Neural cell (in vitro differentiated cells): ENCODE results near the gene EFTUD2. TPM values are rescaled to one million over a fixed set of nuclear protein-coding genes. Genes with fewer than 3 reads are reported as not detected.
"Not testable (repeated sequence)": the region's sequence is repeated elsewhere in the genome, so short reads cannot be mapped to it uniquely, and the experiment has no call there.

Experiments
- H2AFZ ChIP-seq: fragments of 200-600, 300-800 bp; sonication (generic), shearing (Covaris generic); 2 replicates; pipeline ENCODE4 v1.6.0; 2014; ENCODE audit warnings: low read depth, mild to moderate bottlenecking, antibody characterized with exemption, low read length, moderate library complexity
- H3F3A ChIP-seq: fragments of 200-600 bp; shearing (Covaris generic); 2 replicates; pipeline ENCODE4 v1.6.1; 2016; ENCODE audit warnings: mild to moderate bottlenecking, moderate library complexity, mixed read lengths, antibody characterized with exemption, low read length; ENCODE audit not compliant: insufficient read depth, poor library complexity, severe bottlenecking
- H3K27ac ChIP-seq: fragments of 200-600, 300-800 bp; sonication (generic), shearing (Covaris generic); 2 replicates; pipeline ENCODE4 v1.5.1; 2014; ENCODE audit warnings: mild to moderate bottlenecking, low read length, moderate library complexity
- H3K27me3 ChIP-seq: fragments of 300-800, 200-600 bp; sonication (generic), shearing (Covaris generic); 2 replicates; pipeline ENCODE4 v1.6.0; 2014; ENCODE audit warnings: mild to moderate bottlenecking, low read depth, low read length, moderate library complexity; ENCODE audit not compliant: insufficient read depth
- H3K36me3 ChIP-seq: fragments of 300-800, 200-600 bp; sonication (generic), shearing (Covaris generic); 2 replicates; pipeline ENCODE4 v1.5.1; 2014; ENCODE audit warnings: mild to moderate bottlenecking, antibody characterized with exemption, low read length, moderate library complexity; ENCODE audit not compliant: insufficient read depth
- H3K4me2 ChIP-seq: fragments of 300-800, 200-600 bp; sonication (generic), shearing (Covaris generic); 2 replicates; pipeline ENCODE4 v1.6.0; 2014; ENCODE audit warnings: mild to moderate bottlenecking, low read length
- H3K4me3 ChIP-seq: fragments of 300-800, 200-600 bp; sonication (generic), shearing (Covaris generic); 2 replicates; pipeline ENCODE4 v1.5.1; 2014; ENCODE audit warnings: mild to moderate bottlenecking, low read length, moderate library complexity
- H3K79me2 ChIP-seq: fragments of 200-600 bp; shearing (Covaris generic); replicated peaks from 2 replicates; pipeline ENCODE4 v1.6.0; 2014; ENCODE audit warnings: mild to moderate bottlenecking, low read length, moderate library complexity; ENCODE audit not compliant: insufficient read depth
- H3K9ac ChIP-seq: fragments of 300-800, 200-600 bp; sonication (generic), shearing (Covaris generic); 2 replicates; pipeline ENCODE4 v1.6.1; 2016; ENCODE audit warnings: mild to moderate bottlenecking, low read length, mixed read lengths
- H3K9me2 ChIP-seq: fragments of 200-600 bp; shearing (Covaris generic); 2 replicates; pipeline ENCODE4 v1.6.1; 2016; ENCODE audit warnings: mild to moderate bottlenecking, low read length, mixed read lengths; ENCODE audit not compliant: insufficient read depth
- H3K9me3 ChIP-seq: fragments of 200-600, 300-800 bp; sonication (generic), shearing (Covaris generic); 2 replicates; pipeline ENCODE4 v1.6.1; 2016; ENCODE audit warnings: mild to moderate bottlenecking, mixed run types, low read length, moderate library complexity, mixed read lengths
- H4K20me1 ChIP-seq: fragments of 200-600 bp; shearing (Covaris generic); 2 replicates; pipeline ENCODE4 v1.6.1; 2016; ENCODE audit warnings: mild to moderate bottlenecking, mixed run types; ENCODE audit not compliant: insufficient read depth
- CTCF ChIP-seq: fragments of 450-650 bp; IDR thresholded peaks from 2 replicates; pipeline ENCODE4 v1.5.1; 2014; ENCODE audit warnings: antibody characterized with exemption, mild to moderate bottlenecking, moderate library complexity; ENCODE audit not compliant: poor library complexity, severe bottlenecking
- EP300 ChIP-seq: fragments of 450-650 bp; conservative IDR thresholded peaks from 2 replicates; pipeline ENCODE4 v1.6.1; 2014; ENCODE audit warnings: antibody characterized with exemption, mild to moderate bottlenecking, moderate library complexity; ENCODE audit not compliant: poor library complexity, severe bottlenecking
- EZH2 ChIP-seq: fragments of 200-600, 300-800 bp; shearing (Covaris generic), sonication (generic); IDR thresholded peaks from 2 replicates; pipeline ENCODE4 v1.6.1; 2014; ENCODE audit warnings: antibody characterized with exemption, low read length, borderline replicate concordance, mild to moderate bottlenecking; ENCODE audit not compliant: insufficient read depth, poor library complexity, severe bottlenecking
- MXI1 ChIP-seq: fragments of 450-650 bp; conservative IDR thresholded peaks from 2 replicates; pipeline ENCODE4 v1.6.1; 2014; ENCODE audit warnings: antibody characterized with exemption, mild to moderate bottlenecking; ENCODE audit not compliant: poor library complexity, severe bottlenecking
- POLR2AphosphoS5 ChIP-seq: IDR thresholded peaks from 2 replicates; pipeline ENCODE4 v1.6.1; 2012
- RAD21 ChIP-seq: fragments of 450-650 bp; conservative IDR thresholded peaks from 2 replicates; pipeline ENCODE4 v1.6.1; 2014; ENCODE audit warnings: antibody characterized with exemption, mild to moderate bottlenecking, moderate library complexity
- REST ChIP-seq: IDR thresholded peaks from 2 replicates; pipeline ENCODE4 v1.6.1; 2012; ENCODE audit warnings: borderline replicate concordance
- SMC3 ChIP-seq: fragments of 450-650 bp; conservative IDR thresholded peaks from 2 replicates; pipeline ENCODE4 v1.6.1; 2014; ENCODE audit warnings: antibody characterized with exemption, mild to moderate bottlenecking, moderate library complexity; ENCODE audit not compliant: poor library complexity
- TAF1 ChIP-seq: IDR thresholded peaks from 2 replicates; pipeline ENCODE4 v1.6.1; 2012; ENCODE audit warnings: low read depth
- polyA plus RNA-seq: library from polyadenylated mRNA; depleted of rRNA; stranded (reverse); fragments of >200 nt; gene quantifications from 2 replicates; pipeline ENCODE4 v1.2.3, GENCODE V29; 2014

Gene EFTUD2
- polyA plus RNA-seq, 1 donor from 2014 or later: 69.4 TPM

- Histone ChIP-seq H3K27ac (no peak overlapping the region), H2AFZ (no peak overlapping the region), H3K9me2 (no peaks in the 10 kb centered on the region), H3K4me3 (no peak overlapping the region), H4K20me1 (no peaks in the 10 kb centered on the region), H3K79me2 (peaks cover 46% of the 10 kb centered on the region), H3K27me3 (no peaks in the 10 kb centered on the region), H3K9me3 (no peaks in the 10 kb centered on the region), H3K36me3 (no peaks in the 10 kb centered on the region), H3K9ac (no peak overlapping the region), H3K4me2 (no peak overlapping the region), H3F3A (no peaks in the 10 kb centered on the region)
- TF ChIP-seq SMC3 (no peak), REST (no peak), EP300 (no peak), RAD21 (no peak), CTCF (no peak), TAF1 (no peak), POLR2AphosphoS5 (no peak), MXI1 (no peak), EZH2 (no peak)
Observed at GRCh38 chr17:44820631-44821212, 78.5 kb downstream of the EFTUD2 start.

- not testable (repeated sequence) for H3K36me3 ChIP-seq, H3K27me3 ChIP-seq, H3K27ac ChIP-seq, H3K9me3 ChIP-seq, H4K20me1 ChIP-seq, H2AFZ ChIP-seq, H3F3A ChIP-seq, H3K9ac ChIP-seq, H3K4me2 ChIP-seq, H3K9me2 ChIP-seq, H3K4me3 ChIP-seq
- H3K79me2 ChIP-seq: peaks cover 47% of the 10 kb centered on the region
Observed at GRCh38 chr17:44818508-44818907, 80.7 kb downstream of the EFTUD2 start.

GRCh38 chr17:44812263-44812662 is 87.0 kb downstream of the EFTUD2 start:
- Histone ChIP-seq H2AFZ (no peak overlapping the region), H3K9me3 (no peaks in the 10 kb centered on the region), H3K4me2 (no peak overlapping the region), H3K9me2 (no peaks in the 10 kb centered on the region), H3K9ac (no peak overlapping the region), H3K4me3 (no peak overlapping the region), H3F3A (no peaks in the 10 kb centered on the region), H3K27ac (no peak overlapping the region), H4K20me1 (no peaks in the 10 kb centered on the region), H3K36me3 (no peaks in the 10 kb centered on the region), H3K79me2 (peaks cover 48% of the 10 kb centered on the region), H3K27me3 (no peaks in the 10 kb centered on the region)
- TF ChIP-seq EP300: no peak
- TF ChIP-seq CTCF: no peak
- no peak for TF ChIP-seq POLR2AphosphoS5
- TF ChIP-seq REST: no peak
- TF ChIP-seq RAD21: no peak
- TF ChIP-seq MXI1: no peak
- TF ChIP-seq TAF1: no peak
- TF ChIP-seq SMC3: no peak
- no peak for TF ChIP-seq EZH2
